SK-N-SH treated with all-trans-retinoic acid at 6 μM for 48 hours (cell line): ENCODE results near the gene RAMP1.

ENCODE experiments used
- ATAC-seq: fragments of 200-7000 bp; cut with Tn5 transposase; 3 replicates; pipeline ENCODE4 v1.9.1; 2020; ENCODE audit warnings: mild to moderate bottlenecking, moderate library complexity
- ARNTL ChIP-seq: fragments of 450-650 bp; formaldehyde crosslinking; IDR thresholded peaks from 2 replicates; pipeline ENCODE4 v1.5.0; 2020; ENCODE audit warnings: low read depth, mild to moderate bottlenecking, moderate library complexity, borderline replicate concordance
- BACH2 ChIP-seq: fragments of 250-450 bp; sonication (Bioruptor Pico); IDR thresholded peaks from 2 replicates; pipeline ENCODE4 v1.9.0; 2021; ENCODE audit warnings: mild to moderate bottlenecking, borderline replicate concordance
- CSDC2 ChIP-seq: fragments of 250-450 bp; sonication (Bioruptor Pico); IDR thresholded peaks from 2 replicates; pipeline ENCODE4 v1.5.0; 2020; ENCODE audit warnings: mild to moderate bottlenecking, moderate library complexity
- ESRRG ChIP-seq: fragments of 250-450 bp; sonication (Bioruptor Pico); IDR thresholded peaks from 2 replicates; pipeline ENCODE4 v1.6.1; 2021; ENCODE audit warnings: mild to moderate bottlenecking
- GLIS3 ChIP-seq: fragments of 250-450 bp; sonication (Bioruptor Pico); IDR thresholded peaks from 2 replicates; pipeline ENCODE4 v1.5.0; 2020; ENCODE audit warnings: mild to moderate bottlenecking, moderate library complexity
- ISL1 ChIP-seq: fragments of 250-450 bp; sonication (Bioruptor Pico); IDR thresholded peaks from 2 replicates; pipeline ENCODE4 v2.1.2; 2022; ENCODE audit warnings: mild to moderate bottlenecking, moderate library complexity
- RARB ChIP-seq: fragments of 250-450 bp; sonication (Bioruptor Pico); IDR thresholded peaks from 2 replicates; pipeline ENCODE4 v1.8.0; 2021; ENCODE audit warnings: mild to moderate bottlenecking, moderate library complexity
- SNAI2 ChIP-seq: fragments of 250-450 bp; sonication (Bioruptor Pico); IDR thresholded peaks from 2 replicates; pipeline ENCODE4 v1.5.0; 2020; ENCODE audit warnings: mild to moderate bottlenecking, moderate library complexity
- TCF4 ChIP-seq: fragments of 250-450 bp; sonication (Bioruptor Pico); IDR thresholded peaks from 2 replicates; pipeline ENCODE4 v1.8.0; 2021; ENCODE audit warnings: mild to moderate bottlenecking, moderate library complexity, borderline replicate concordance
- TOX ChIP-seq: fragments of 250-450 bp; sonication (Bioruptor Pico); IDR thresholded peaks from 2 replicates; pipeline ENCODE4 v1.8.0; 2021; ENCODE audit warnings: mild to moderate bottlenecking, moderate library complexity, borderline replicate concordance
- ZC3H10 ChIP-seq: fragments of 250-450 bp; sonication (Bioruptor Pico); IDR thresholded peaks from 2 replicates; pipeline ENCODE4 v1.5.1; 2021; ENCODE audit warnings: mild to moderate bottlenecking, moderate library complexity
- ZFP3 ChIP-seq: fragments of 250-450 bp; sonication (Bioruptor Pico); IDR thresholded peaks from 2 replicates; pipeline ENCODE4 v1.5.0; 2020; ENCODE audit warnings: mild to moderate bottlenecking, moderate library complexity
- ZFP30 ChIP-seq: fragments of 450-650 bp; formaldehyde crosslinking; IDR thresholded peaks from 2 replicates; pipeline ENCODE4 v1.5.0; 2022; ENCODE audit warnings: mild to moderate bottlenecking, moderate library complexity
- ZNF70 ChIP-seq: fragments of 450-650 bp; formaldehyde crosslinking; IDR thresholded peaks from 2 replicates; pipeline ENCODE4 v1.5.0; 2020; ENCODE audit warnings: mild to moderate bottlenecking, moderate library complexity
- ZNF8 ChIP-seq: fragments of 450-650 bp; formaldehyde crosslinking; IDR thresholded peaks from 2 replicates; pipeline ENCODE4 v1.5.0; 2020; ENCODE audit warnings: mild to moderate bottlenecking, moderate library complexity
- TF ChIP-seq, protein P1 (sequence below): fragments of 250-450 bp; sonication (Bioruptor Pico); IDR thresholded peaks from 2 replicates; pipeline ENCODE4 v1.5.1; 2021; ENCODE audit warnings: mild to moderate bottlenecking, moderate library complexity
- TF ChIP-seq, protein P2 (sequence below): fragments of 250-450 bp; sonication (Bioruptor Pico); IDR thresholded peaks from 2 replicates; pipeline ENCODE4 v1.5.1; 2020; ENCODE audit warnings: low read depth, mild to moderate bottlenecking, moderate library complexity
- TF ChIP-seq, protein P3 (sequence below): fragments of 250-450 bp; sonication (Bioruptor Pico); IDR thresholded peaks from 2 replicates; pipeline ENCODE4 v1.8.0; 2021; ENCODE audit warnings: low read depth, mild to moderate bottlenecking, moderate library complexity, borderline replicate concordance
- TF ChIP-seq, protein P4 (sequence below): fragments of 250-450 bp; sonication (Bioruptor Pico); IDR thresholded peaks from 2 replicates; pipeline ENCODE4 v1.8.0; 2020; ENCODE audit warnings: mild to moderate bottlenecking, moderate library complexity, borderline replicate concordance
- TF ChIP-seq, protein P5 (sequence below): fragments of 250-450 bp; sonication (Bioruptor Pico); IDR thresholded peaks from 2 replicates; pipeline ENCODE4 v1.5.0; 2020; ENCODE audit warnings: mild to moderate bottlenecking, moderate library complexity

The RAMP1 gene

DNA sequence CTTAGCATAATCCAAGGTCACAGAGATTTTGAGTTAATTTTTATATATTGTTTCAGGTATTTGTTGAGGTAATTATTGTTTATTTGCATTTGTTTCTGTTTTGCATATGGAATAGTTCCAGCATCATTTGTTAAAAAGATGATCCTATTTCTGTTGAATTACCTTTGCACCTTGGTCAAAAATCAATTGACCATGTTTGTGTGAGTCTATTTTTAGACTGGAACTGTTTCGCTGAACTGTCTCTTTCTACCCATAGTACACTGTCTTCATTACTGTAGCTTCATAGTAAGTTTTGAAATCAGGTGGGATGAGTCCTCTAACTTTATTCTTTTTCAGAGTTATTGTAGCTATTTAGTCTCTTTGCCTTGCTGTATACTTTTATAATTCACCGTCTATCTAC is 28.9 kb upstream of the RAMP1 start:
- TF ChIP-seq, protein P1, sequence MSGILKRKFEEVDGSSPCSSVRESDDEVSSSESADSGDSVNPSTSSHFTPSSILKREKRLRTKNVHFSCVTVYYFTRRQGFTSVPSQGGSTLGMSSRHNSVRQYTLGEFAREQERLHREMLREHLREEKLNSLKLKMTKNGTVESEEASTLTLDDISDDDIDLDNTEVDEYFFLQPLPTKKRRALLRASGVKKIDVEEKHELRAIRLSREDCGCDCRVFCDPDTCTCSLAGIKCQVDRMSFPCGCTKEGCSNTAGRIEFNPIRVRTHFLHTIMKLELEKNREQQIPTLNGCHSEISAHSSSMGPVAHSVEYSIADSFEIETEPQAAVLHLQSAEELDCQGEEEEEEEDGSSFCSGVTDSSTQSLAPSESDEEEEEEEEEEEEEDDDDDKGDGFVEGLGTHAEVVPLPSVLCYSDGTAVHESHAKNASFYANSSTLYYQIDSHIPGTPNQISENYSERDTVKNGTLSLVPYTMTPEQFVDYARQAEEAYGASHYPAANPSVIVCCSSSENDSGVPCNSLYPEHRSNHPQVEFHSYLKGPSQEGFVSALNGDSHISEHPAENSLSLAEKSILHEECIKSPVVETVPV: no peak
- TF ChIP-seq RARB (CRISPR knock-in tag): no peak
- TF ChIP-seq TOX (CRISPR knock-in tag): no peak
- no peak for TF ChIP-seq CSDC2 (CRISPR knock-in tag)
- TF ChIP-seq SNAI2: no peak
- TF ChIP-seq, protein P2, sequence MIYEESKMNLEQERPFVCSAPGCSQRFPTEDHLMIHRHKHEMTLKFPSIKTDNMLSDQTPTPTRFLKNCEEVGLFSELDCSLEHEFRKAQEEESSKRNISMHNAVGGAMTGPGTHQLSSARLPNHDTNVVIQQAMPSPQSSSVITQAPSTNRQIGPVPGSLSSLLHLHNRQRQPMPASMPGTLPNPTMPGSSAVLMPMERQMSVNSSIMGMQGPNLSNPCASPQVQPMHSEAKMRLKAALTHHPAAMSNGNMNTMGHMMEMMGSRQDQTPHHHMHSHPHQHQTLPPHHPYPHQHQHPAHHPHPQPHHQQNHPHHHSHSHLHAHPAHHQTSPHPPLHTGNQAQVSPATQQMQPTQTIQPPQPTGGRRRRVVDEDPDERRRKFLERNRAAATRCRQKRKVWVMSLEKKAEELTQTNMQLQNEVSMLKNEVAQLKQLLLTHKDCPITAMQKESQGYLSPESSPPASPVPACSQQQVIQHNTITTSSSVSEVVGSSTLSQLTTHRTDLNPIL (CRISPR knock-in tag): no peak
- no peak for TF ChIP-seq ZNF8 (CRISPR knock-in tag)
- TF ChIP-seq, protein P3, sequence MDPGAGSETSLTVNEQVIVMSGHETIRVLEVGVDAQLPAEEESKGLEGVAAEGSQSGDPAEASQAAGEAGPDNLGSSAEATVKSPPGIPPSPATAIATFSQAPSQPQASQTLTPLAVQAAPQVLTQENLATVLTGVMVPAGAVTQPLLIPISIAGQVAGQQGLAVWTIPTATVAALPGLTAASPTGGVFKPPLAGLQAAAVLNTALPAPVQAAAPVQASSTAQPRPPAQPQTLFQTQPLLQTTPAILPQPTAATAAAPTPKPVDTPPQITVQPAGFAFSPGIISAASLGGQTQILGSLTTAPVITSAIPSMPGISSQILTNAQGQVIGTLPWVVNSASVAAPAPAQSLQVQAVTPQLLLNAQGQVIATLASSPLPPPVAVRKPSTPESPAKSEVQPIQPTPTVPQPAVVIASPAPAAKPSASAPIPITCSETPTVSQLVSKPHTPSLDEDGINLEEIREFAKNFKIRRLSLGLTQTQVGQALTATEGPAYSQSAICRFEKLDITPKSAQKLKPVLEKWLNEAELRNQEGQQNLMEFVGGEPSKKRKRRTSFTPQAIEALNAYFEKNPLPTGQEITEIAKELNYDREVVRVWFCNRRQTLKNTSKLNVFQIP (CRISPR knock-in tag): no peak
- no peak for TF ChIP-seq ISL1 (CRISPR knock-in tag)
- no peak for TF ChIP-seq ARNTL
- TF ChIP-seq ZFP3 (CRISPR knock-in tag): no peak
- no peak for TF ChIP-seq ZNF70 (CRISPR knock-in tag)
- no peak for TF ChIP-seq ZC3H10 (CRISPR knock-in tag)
- TF ChIP-seq ZFP30: no peak
- ATAC-seq: no peak

DNA sequence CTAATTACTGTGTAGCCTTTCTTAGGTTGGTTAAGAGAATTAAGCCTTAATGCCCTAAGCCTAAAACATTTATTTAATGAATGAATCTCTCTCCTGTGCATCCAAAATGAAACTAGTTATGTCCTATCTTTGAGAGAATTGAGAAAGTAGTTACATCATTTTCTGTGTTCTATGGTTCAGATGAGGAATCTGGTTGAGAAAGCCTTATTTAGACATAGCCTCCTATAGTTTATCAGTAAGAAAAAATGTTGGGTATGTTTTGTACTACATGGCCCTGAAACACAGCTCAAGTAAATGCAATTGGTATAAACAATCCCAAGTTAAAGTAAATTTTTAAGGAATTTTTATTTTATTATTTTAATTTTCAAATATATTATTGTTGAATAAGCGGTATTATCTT is 25.9 kb upstream of the RAMP1 start:
- TF ChIP-seq GLIS3 (CRISPR knock-in tag): no peak
- no peak for TF ChIP-seq CSDC2 (CRISPR knock-in tag)
- TF ChIP-seq, protein P4, sequence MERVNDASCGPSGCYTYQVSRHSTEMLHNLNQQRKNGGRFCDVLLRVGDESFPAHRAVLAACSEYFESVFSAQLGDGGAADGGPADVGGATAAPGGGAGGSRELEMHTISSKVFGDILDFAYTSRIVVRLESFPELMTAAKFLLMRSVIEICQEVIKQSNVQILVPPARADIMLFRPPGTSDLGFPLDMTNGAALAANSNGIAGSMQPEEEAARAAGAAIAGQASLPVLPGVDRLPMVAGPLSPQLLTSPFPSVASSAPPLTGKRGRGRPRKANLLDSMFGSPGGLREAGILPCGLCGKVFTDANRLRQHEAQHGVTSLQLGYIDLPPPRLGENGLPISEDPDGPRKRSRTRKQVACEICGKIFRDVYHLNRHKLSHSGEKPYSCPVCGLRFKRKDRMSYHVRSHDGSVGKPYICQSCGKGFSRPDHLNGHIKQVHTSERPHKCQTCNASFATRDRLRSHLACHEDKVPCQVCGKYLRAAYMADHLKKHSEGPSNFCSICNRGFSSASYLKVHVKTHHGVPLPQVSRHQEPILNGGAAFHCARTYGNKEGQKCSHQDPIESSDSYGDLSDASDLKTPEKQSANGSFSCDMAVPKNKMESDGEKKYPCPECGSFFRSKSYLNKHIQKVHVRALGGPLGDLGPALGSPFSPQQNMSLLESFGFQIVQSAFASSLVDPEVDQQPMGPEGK (CRISPR knock-in tag): no peak
- no peak for TF ChIP-seq ISL1 (CRISPR knock-in tag)
- no peak for TF ChIP-seq BACH2 (CRISPR knock-in tag)
- no peak for TF ChIP-seq SNAI2
- TF ChIP-seq, protein P3 (CRISPR knock-in tag): no peak
- TF ChIP-seq, protein P1: no peak
- TF ChIP-seq ZFP3 (CRISPR knock-in tag): no peak
- TF ChIP-seq ZNF8 (CRISPR knock-in tag): no peak
- no peak for TF ChIP-seq RARB (CRISPR knock-in tag)
- no peak for TF ChIP-seq TOX (CRISPR knock-in tag)
- TF ChIP-seq, protein P2 (CRISPR knock-in tag): no peak
- TF ChIP-seq ESRRG (CRISPR knock-in tag): no peak
- no peak for TF ChIP-seq ZNF70 (CRISPR knock-in tag)
- TF ChIP-seq ZC3H10 (CRISPR knock-in tag): no peak
- TF ChIP-seq ARNTL: no peak
- TF ChIP-seq, protein P5, sequence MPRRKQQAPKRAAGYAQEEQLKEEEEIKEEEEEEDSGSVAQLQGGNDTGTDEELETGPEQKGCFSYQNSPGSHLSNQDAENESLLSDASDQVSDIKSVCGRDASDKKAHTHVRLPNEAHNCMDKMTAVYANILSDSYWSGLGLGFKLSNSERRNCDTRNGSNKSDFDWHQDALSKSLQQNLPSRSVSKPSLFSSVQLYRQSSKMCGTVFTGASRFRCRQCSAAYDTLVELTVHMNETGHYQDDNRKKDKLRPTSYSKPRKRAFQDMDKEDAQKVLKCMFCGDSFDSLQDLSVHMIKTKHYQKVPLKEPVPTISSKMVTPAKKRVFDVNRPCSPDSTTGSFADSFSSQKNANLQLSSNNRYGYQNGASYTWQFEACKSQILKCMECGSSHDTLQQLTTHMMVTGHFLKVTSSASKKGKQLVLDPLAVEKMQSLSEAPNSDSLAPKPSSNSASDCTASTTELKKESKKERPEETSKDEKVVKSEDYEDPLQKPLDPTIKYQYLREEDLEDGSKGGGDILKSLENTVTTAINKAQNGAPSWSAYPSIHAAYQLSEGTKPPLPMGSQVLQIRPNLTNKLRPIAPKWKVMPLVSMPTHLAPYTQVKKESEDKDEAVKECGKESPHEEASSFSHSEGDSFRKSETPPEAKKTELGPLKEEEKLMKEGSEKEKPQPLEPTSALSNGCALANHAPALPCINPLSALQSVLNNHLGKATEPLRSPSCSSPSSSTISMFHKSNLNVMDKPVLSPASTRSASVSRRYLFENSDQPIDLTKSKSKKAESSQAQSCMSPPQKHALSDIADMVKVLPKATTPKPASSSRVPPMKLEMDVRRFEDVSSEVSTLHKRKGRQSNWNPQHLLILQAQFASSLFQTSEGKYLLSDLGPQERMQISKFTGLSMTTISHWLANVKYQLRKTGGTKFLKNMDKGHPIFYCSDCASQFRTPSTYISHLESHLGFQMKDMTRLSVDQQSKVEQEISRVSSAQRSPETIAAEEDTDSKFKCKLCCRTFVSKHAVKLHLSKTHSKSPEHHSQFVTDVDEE (CRISPR knock-in tag): no peak
- no peak for TF ChIP-seq TCF4 (CRISPR knock-in tag)

More for the DNA sequence above, 25.9 kb upstream of the RAMP1 start:
- no peak for ATAC-seq
